HEK293 (cell line): ENCODE results near the gene SMARCB1.

ENCODE experiments used
- CTCF ChIA-PET: fragments of 350-600 bp; formaldehyde crosslinking; extraction: SDS; loops from one replicate; lab custom pipeline; 2021; ENCODE audit warnings: antibody characterized with exemption; lab: Yijun Ruan, JAX
- POLR2A ChIA-PET: fragments of 300-600 bp; formaldehyde crosslinking; extraction: SDS; loops from one replicate; lab custom pipeline; 2020; ENCODE audit warnings: antibody characterized with exemption, inconsistent platforms; lab: Yijun Ruan, JAX
- H3K27ac ChIP-seq: fragments of 200-500 bp; sonication (Bioruptor generic); 2 replicates; pipeline ENCODE4 v1.5.1; 2014; ENCODE audit warnings: low read depth, low read length, control low read depth, inconsistent platforms; ENCODE audit errors: extremely low read depth
- H3K36me3 ChIP-seq, 2 experiments: fragments of 200-500 bp in 1 of 2; sonication (Bioruptor generic) in 1 of 2; 1 replicate in 1 of 2; 2 replicates in 1 of 2; pipeline ENCODE4 v1.5.1; 2014 to 2017; ENCODE audit warnings: inconsistent platforms in 2 of 2, low read length in 2 of 2; ENCODE audit not compliant: control insufficient read depth in 2 of 2, insufficient read depth in 1 of 2
- H3K4me1 ChIP-seq: fragments of 200-500 bp; sonication (Bioruptor generic); 2 replicates; pipeline ENCODE4 v1.5.1; 2014; ENCODE audit warnings: mild to moderate bottlenecking, low read length, inconsistent platforms; ENCODE audit not compliant: control insufficient read depth, insufficient read depth
- H3K4me3 ChIP-seq: 2 replicates; pipeline ENCODE4 v1.5.1; 2011; ENCODE audit warnings: low read depth, mild to moderate bottlenecking, control low read depth, low read length, moderate library complexity
- H3K9me3 ChIP-seq: fragments of 200-500 bp; sonication (Bioruptor generic); 2 replicates; pipeline ENCODE4 v1.5.1; 2014; ENCODE audit warnings: low read depth, low read length, inconsistent platforms; ENCODE audit not compliant: control insufficient read depth, insufficient read depth
- BCL6B ChIP-seq: fragments of 450-650 bp; formaldehyde crosslinking; IDR thresholded peaks from 2 replicates; pipeline ENCODE4 v1.5.1; 2017; ENCODE audit warnings: missing biosample characterization, missing genetic modification characterization
- KLF10 ChIP-seq: fragments of 450-650 bp; IDR thresholded peaks from 2 replicates; pipeline ENCODE4 v1.5.1; 2018; ENCODE audit warnings: missing biosample characterization, mild to moderate bottlenecking, missing genetic modification characterization
- KLF16 ChIP-seq: fragments of 450-650 bp; formaldehyde crosslinking; IDR thresholded peaks from 2 replicates; pipeline ENCODE4 v1.5.1; 2017; ENCODE audit warnings: missing biosample characterization, missing genetic modification characterization
- KLF8 ChIP-seq: fragments of 450-650 bp; formaldehyde crosslinking; IDR thresholded peaks from 2 replicates; pipeline ENCODE4 v1.5.1; 2016; ENCODE audit warnings: missing biosample characterization, missing genetic modification characterization
- SP2 ChIP-seq: fragments of 450-650 bp; formaldehyde crosslinking; IDR thresholded peaks from 2 replicates; pipeline ENCODE4 v1.5.1; 2016; ENCODE audit warnings: missing biosample characterization, missing genetic modification characterization
- ZBTB20 ChIP-seq: fragments of 450-650 bp; formaldehyde crosslinking; IDR thresholded peaks from 2 replicates; pipeline ENCODE4 v1.5.1; 2016; ENCODE audit warnings: missing biosample characterization, missing genetic modification characterization
- ZFHX2 ChIP-seq: fragments of 450-650 bp; formaldehyde crosslinking; conservative IDR thresholded peaks from 2 replicates; pipeline ENCODE4 v1.5.1; 2016; ENCODE audit warnings: missing biosample characterization, missing genetic modification characterization
- ZFP69B ChIP-seq: fragments of 450-650 bp; formaldehyde crosslinking; IDR thresholded peaks from 2 replicates; pipeline ENCODE4 v1.5.1; 2016; ENCODE audit warnings: missing biosample characterization, missing genetic modification characterization
- ZNF175 ChIP-seq: fragments of 450-650 bp; formaldehyde crosslinking; IDR thresholded peaks from 2 replicates; pipeline ENCODE4 v1.5.1; 2016; ENCODE audit warnings: missing biosample characterization, missing genetic modification characterization
- ZNF24 ChIP-seq: fragments of 450-650 bp; formaldehyde crosslinking; IDR thresholded peaks from 2 replicates; pipeline ENCODE4 v1.5.1; 2016; ENCODE audit warnings: missing biosample characterization, missing genetic modification characterization
- ZNF548 ChIP-seq: fragments of 450-650 bp; formaldehyde crosslinking; IDR thresholded peaks from 2 replicates; pipeline ENCODE4 v1.5.1; 2016; ENCODE audit warnings: missing biosample characterization, missing genetic modification characterization
- ZNF629 ChIP-seq: fragments of 450-650 bp; formaldehyde crosslinking; IDR thresholded peaks from 2 replicates; pipeline ENCODE4 v1.5.1; 2017; ENCODE audit warnings: missing biosample characterization, missing genetic modification characterization
- ZNF768 ChIP-seq: fragments of 450-650 bp; formaldehyde crosslinking; IDR thresholded peaks from 2 replicates; pipeline ENCODE4 v1.5.1; 2018; ENCODE audit warnings: missing biosample characterization, mild to moderate bottlenecking, missing genetic modification characterization
- ZNF792 ChIP-seq: fragments of 450-650 bp; formaldehyde crosslinking; IDR thresholded peaks from 2 replicates; pipeline ENCODE4 v1.5.1; 2016; ENCODE audit warnings: missing biosample characterization, missing genetic modification characterization
- TF ChIP-seq, protein P1 (sequence below): fragments of 450-650 bp; formaldehyde crosslinking; IDR thresholded peaks from 2 replicates; pipeline ENCODE4 v1.5.1; 2016; ENCODE audit warnings: missing biosample characterization, missing genetic modification characterization
- TF ChIP-seq, protein P2 (sequence below): fragments of 450-650 bp; formaldehyde crosslinking; IDR thresholded peaks from 2 replicates; pipeline ENCODE4 v1.5.1; 2016; ENCODE audit warnings: missing biosample characterization, missing genetic modification characterization
- TF ChIP-seq, protein P3 (sequence below): fragments of 450-650 bp; formaldehyde crosslinking; IDR thresholded peaks from 2 replicates; pipeline ENCODE4 v1.5.1; 2016; ENCODE audit warnings: missing biosample characterization, missing genetic modification characterization
- TF ChIP-seq, protein P4 (sequence below): fragments of 450-650 bp; formaldehyde crosslinking; IDR thresholded peaks from 2 replicates; pipeline ENCODE4 v1.5.1; 2016; ENCODE audit warnings: missing biosample characterization, missing genetic modification characterization

Gene SMARCB1

DNA sequence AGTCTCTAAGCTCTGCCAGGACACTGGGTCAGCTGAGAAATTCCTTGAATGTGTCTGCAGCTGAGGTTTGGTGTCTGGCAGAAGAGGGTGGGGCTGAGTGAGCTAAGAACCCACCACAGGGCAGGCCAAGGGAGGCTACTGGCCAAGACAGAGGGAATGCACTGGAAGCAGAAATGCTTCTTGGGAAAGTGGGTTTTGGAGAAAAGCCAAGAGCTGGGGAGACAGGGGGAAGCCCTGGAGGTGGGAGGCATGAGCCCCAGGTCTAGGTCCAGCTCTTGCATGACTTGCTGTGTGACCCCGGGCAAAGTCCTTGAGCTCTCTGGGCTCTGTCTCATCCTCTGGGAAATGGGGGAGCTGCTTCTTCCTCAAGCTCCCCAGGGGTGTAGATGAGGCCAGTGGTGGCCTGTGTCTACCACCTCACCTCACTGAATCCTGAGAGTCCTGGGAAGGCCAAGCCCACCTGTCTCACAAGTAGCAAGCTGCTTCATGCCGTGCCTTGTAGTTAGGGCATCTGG is 11.8 kb upstream of the SMARCB1 start:
- no peaks in the 10 kb centered on the region for H3K36me3 ChIP-seq
- no peak overlapping the region for H3K4me3 ChIP-seq
- H3K9me3 ChIP-seq, result no peaks in the 10 kb centered on the region
- peaks cover 3% of the 10 kb centered on the region for H3K4me1 ChIP-seq
- CTCF ChIA-PET, result interaction anchor here (0.7 to 1.8 kb wide), 6 partner anchors 8 to 121 kb away, joined by 3 to 9 read pairs (median 4); partner anchors contain the start of gene MIF
- no peak overlapping the region for H3K27ac ChIP-seq
- POLR2A ChIA-PET, result interaction anchor here (0.5 to 2.4 kb wide), 9 partner anchors 11 to 1225 kb away, joined by 3 to 11 read pairs (median 4); partner anchors contain the start of genes SLC2A11, SMARCB1 and ZNF70
- TF ChIP-seq, protein P1, sequence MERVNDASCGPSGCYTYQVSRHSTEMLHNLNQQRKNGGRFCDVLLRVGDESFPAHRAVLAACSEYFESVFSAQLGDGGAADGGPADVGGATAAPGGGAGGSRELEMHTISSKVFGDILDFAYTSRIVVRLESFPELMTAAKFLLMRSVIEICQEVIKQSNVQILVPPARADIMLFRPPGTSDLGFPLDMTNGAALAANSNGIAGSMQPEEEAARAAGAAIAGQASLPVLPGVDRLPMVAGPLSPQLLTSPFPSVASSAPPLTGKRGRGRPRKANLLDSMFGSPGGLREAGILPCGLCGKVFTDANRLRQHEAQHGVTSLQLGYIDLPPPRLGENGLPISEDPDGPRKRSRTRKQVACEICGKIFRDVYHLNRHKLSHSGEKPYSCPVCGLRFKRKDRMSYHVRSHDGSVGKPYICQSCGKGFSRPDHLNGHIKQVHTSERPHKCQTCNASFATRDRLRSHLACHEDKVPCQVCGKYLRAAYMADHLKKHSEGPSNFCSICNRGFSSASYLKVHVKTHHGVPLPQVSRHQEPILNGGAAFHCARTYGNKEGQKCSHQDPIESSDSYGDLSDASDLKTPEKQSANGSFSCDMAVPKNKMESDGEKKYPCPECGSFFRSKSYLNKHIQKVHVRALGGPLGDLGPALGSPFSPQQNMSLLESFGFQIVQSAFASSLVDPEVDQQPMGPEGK (tag by site-specific recombination), result 0 out of 2 replicates have a peak, but pooled peaks have one; percentile 18
- TF ChIP-seq ZNF768 (tag by site-specific recombination), result peak; percentile 84; the same call in 1 of the 2 replicates
- no peak for TF ChIP-seq SP2 (tag by site-specific recombination)

GRCh38 chr22:23775779-23776375 is 10.9 kb upstream of the SMARCB1 start:
- TF ChIP-seq ZNF175 (tag by site-specific recombination), result no peak
- no peak for TF ChIP-seq KLF10 (tag by site-specific recombination)
- no peak for TF ChIP-seq ZNF548 (tag by site-specific recombination)
- no peak for TF ChIP-seq ZFHX2
- TF ChIP-seq, protein P2, sequence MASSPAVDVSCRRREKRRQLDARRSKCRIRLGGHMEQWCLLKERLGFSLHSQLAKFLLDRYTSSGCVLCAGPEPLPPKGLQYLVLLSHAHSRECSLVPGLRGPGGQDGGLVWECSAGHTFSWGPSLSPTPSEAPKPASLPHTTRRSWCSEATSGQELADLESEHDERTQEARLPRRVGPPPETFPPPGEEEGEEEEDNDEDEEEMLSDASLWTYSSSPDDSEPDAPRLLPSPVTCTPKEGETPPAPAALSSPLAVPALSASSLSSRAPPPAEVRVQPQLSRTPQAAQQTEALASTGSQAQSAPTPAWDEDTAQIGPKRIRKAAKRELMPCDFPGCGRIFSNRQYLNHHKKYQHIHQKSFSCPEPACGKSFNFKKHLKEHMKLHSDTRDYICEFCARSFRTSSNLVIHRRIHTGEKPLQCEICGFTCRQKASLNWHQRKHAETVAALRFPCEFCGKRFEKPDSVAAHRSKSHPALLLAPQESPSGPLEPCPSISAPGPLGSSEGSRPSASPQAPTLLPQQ (tag by site-specific recombination), result no peak
- no peak for TF ChIP-seq ZNF24
- no peak for TF ChIP-seq KLF8 (tag by site-specific recombination)
- TF ChIP-seq KLF16 (tag by site-specific recombination), result no peak
- TF ChIP-seq ZNF792 (tag by site-specific recombination), result no peak
- TF ChIP-seq, protein P3, sequence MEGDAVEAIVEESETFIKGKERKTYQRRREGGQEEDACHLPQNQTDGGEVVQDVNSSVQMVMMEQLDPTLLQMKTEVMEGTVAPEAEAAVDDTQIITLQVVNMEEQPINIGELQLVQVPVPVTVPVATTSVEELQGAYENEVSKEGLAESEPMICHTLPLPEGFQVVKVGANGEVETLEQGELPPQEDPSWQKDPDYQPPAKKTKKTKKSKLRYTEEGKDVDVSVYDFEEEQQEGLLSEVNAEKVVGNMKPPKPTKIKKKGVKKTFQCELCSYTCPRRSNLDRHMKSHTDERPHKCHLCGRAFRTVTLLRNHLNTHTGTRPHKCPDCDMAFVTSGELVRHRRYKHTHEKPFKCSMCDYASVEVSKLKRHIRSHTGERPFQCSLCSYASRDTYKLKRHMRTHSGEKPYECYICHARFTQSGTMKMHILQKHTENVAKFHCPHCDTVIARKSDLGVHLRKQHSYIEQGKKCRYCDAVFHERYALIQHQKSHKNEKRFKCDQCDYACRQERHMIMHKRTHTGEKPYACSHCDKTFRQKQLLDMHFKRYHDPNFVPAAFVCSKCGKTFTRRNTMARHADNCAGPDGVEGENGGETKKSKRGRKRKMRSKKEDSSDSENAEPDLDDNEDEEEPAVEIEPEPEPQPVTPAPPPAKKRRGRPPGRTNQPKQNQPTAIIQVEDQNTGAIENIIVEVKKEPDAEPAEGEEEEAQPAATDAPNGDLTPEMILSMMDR (tag by site-specific recombination), result no peak
- no peak for TF ChIP-seq ZBTB20 (tag by site-specific recombination)
- no peak for TF ChIP-seq BCL6B (tag by site-specific recombination)
- TF ChIP-seq, protein P4, sequence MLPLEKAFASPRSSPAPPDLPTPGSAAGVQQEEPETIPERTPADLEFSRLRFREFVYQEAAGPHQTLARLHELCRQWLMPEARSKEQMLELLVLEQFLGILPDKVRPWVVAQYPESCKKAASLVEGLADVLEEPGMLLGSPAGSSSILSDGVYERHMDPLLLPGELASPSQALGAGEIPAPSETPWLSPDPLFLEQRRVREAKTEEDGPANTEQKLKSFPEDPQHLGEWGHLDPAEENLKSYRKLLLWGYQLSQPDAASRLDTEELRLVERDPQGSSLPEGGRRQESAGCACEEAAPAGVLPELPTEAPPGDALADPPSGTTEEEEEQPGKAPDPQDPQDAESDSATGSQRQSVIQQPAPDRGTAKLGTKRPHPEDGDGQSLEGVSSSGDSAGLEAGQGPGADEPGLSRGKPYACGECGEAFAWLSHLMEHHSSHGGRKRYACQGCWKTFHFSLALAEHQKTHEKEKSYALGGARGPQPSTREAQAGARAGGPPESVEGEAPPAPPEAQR (tag by site-specific recombination), result no peak
- TF ChIP-seq ZNF629 (tag by site-specific recombination), result no peak
- TF ChIP-seq ZFP69B (tag by site-specific recombination), result no peak
- ChIA-PET POLR2A (interaction anchor here (0.7 to 2.4 kb wide), 3 partner anchors 59 to 82 kb away, joined by 4 to 11 read pairs (median 5); partner anchors contain the start of gene SLC2A11), CTCF (interaction anchor here (0.6 to 1.8 kb wide), 6 partner anchors 9 to 1006 kb away, joined by 3 to 9 read pairs (median 5); no protein-coding TSS in a partner anchor)
- peaks cover 3% of the 10 kb centered on the region for H3K4me1 ChIP-seq
- no peaks in the 10 kb centered on the region for H3K9me3 ChIP-seq
- no peak overlapping the region for H3K4me3 ChIP-seq
- H3K27ac ChIP-seq, result no peak overlapping the region
- H3K36me3 ChIP-seq, result no peaks in the 10 kb centered on the region
